OCI-LY3 (cell line): ENCODE results near the gene RAB37.

Experiments used
- H2AFZ ChIP-seq: fragments of 200-600, 300-600 bp; shearing (Covaris generic); 2 replicates; pipeline ENCODE4 v1.6.0; 2014; ENCODE audit warnings: antibody characterized with exemption, low read depth, low read length
- H3K27ac ChIP-seq: fragments of 200-600, 300-600 bp; sonication (generic); 2 replicates; pipeline ENCODE4 v1.5.1; 2014; ENCODE audit warnings: mild to moderate bottlenecking, low read length, moderate library complexity, mixed read lengths
- H3K27me3 ChIP-seq: fragments of 200-600, 300-600 bp; sonication (generic); 2 replicates; pipeline ENCODE4 v1.6.1; 2014; ENCODE audit warnings: low read depth, low read length, mixed read lengths
- H3K36me3 ChIP-seq: fragments of 200-600, 300-600 bp; sonication (generic); replicated peaks from 2 replicates; pipeline ENCODE3; 2014; ENCODE audit warnings: low read depth, low read length, mixed read lengths
- H3K4me1 ChIP-seq: fragments of 300-600, 200-600 bp; sonication (generic); 2 replicates; pipeline ENCODE4 v1.6.1; 2014; ENCODE audit warnings: low read length, mixed read lengths
- H3K4me2 ChIP-seq: fragments of 200-600, 300-600 bp; sonication (generic); 2 replicates; pipeline ENCODE4 v1.6.1; 2014; ENCODE audit warnings: low read length, mixed read lengths
- H3K4me3 ChIP-seq: fragments of 300-600, 200-600 bp; sonication (generic); 2 replicates; pipeline ENCODE4 v1.5.1; 2014; ENCODE audit warnings: antibody characterized with exemption, mild to moderate bottlenecking, low read length, moderate library complexity
- H3K79me2 ChIP-seq: fragments of 300-600, 200-600 bp; shearing (Covaris generic); 2 replicates; pipeline ENCODE4 v1.6.1; 2014; ENCODE audit warnings: mild to moderate bottlenecking, low read length, mixed read lengths
- H3K9ac ChIP-seq: fragments of 300-600, 200-600 bp; shearing (Covaris generic); 2 replicates; pipeline ENCODE4 v1.6.0; 2014; ENCODE audit warnings: mild to moderate bottlenecking, low read length, moderate library complexity
- H3K9me3 ChIP-seq: fragments of 200-600, 300-600 bp; shearing (Covaris generic); 2 replicates; pipeline ENCODE4 v1.6.1; 2014; ENCODE audit warnings: low read length, mixed read lengths; ENCODE audit not compliant: insufficient read depth
- H4K20me1 ChIP-seq: fragments of 200-600, 300-600 bp; sonication (generic); 2 replicates; pipeline ENCODE4 v1.6.1; 2016; ENCODE audit warnings: low read length, mixed read lengths; ENCODE audit not compliant: insufficient read depth
- CTCF ChIP-seq: fragments of 200-600, 300-600 bp; sonication (generic); IDR thresholded peaks from 2 replicates; pipeline ENCODE4 v1.5.1; 2014; ENCODE audit warnings: antibody characterized with exemption, low read length, low read depth
- EZH2phosphoT487 ChIP-seq: fragments of 200-600 bp; shearing (Covaris generic); IDR thresholded peaks from 2 replicates; pipeline ENCODE4 v1.6.1; 2018; ENCODE audit warnings: antibody characterized with exemption, mixed run types, low read depth

Gene RAB37

DNA sequence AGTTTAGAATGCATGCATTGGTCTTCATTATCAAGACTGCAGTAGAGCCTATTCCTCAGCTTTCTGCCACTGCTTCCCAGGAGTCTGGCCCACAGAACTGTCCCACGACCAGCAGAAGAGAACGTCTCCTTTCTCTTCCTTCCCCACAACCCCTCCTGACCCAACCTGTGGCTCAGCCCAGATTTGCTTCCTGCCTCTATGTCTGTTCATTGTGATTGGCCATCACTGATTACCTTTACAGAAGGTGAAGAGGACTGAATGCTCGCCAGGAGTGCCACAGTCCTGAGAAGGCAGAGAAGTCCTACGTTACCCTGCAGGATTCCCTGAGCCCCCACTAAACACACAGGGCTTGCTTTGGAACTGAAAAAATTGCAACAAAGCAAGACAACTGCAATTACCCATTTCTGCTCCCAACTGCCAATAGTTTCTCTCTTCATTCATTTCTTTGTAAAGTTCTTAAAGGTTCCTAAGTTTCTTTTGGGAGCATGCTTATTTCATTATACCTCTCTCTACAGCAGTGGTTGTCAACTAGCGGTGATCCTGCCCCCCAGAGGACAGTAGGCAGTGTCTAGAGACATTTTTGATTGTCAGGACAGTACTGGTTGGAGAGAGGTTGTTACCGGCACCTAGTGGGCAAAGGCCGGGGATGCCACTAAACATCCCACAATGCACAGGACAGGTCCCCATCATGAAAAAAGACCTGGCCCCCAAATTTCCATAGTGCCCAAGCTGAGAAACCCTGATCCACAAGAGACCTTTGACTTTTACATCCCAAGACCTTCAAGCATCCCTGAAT lies 43.6 kb downstream of the RAB37 start:
- Histone ChIP-seq H3K9ac (no peak overlapping the region), H3K4me3 (no peak overlapping the region), H3K9me3 (no peaks in the 10 kb centered on the region), H3K27me3 (no peaks in the 10 kb centered on the region), H3K4me1 (peaks cover 24% of the 10 kb centered on the region), H2AFZ (no peak overlapping the region), H3K4me2 (0 out of 2 replicates have a peak overlapping the region, but pooled peaks have one; percentile 42), H3K36me3 (no peaks in the 10 kb centered on the region), H3K79me2 (peaks cover 14% of the 10 kb centered on the region), H3K27ac (no peak overlapping the region), H4K20me1 (no peaks in the 10 kb centered on the region)
- TF ChIP-seq EZH2phosphoT487 (no peak), CTCF (peak; percentile 68)

- Histone ChIP-seq H3K4me3 (no peak overlapping the region), H3K36me3 (no peaks in the 10 kb centered on the region)
Measured at GRCh38 chr17:74782571-74782970, 45.5 kb downstream of the RAB37 start.

DNA sequence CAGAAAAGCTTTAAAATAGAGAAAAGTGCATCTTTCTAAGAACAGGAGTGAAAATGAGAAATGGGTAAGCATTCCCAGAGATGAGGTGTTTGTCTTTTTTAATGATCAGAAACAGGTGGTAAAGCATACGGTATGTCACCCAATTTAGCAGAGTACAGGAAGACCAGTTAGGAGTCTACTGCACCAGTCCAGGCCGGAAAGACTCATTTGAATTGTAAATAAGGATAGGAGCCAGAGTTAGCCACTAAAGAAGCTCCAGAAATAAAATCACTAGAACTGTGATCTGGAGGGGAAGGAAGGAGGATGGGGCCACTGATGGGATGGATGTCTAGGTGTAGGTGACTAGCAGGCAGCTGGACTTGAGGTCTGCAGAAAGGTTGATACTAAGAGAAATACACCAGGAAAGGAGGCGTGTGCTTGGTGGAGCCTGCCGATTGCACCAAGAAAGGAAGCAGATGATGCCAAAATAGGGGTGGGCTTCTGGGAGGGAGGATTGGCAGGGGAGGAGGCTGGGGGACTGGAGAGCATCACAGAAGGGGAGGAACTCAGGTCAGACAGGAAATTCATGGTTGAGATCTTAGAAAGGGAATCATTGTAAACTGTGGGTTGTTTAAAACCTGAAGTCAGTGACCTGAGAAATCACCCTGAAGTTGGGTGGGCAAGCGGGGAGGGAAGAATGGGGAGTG lies 47.2 kb downstream of the RAB37 start:
- no peak overlapping the region for H3K4me2 ChIP-seq
- H3K36me3 ChIP-seq = no peaks in the 10 kb centered on the region
- H3K4me1 ChIP-seq = peaks cover 15% of the 10 kb centered on the region
- no peak overlapping the region for H3K9ac ChIP-seq
- no peaks in the 10 kb centered on the region for H3K79me2 ChIP-seq
- no peaks in the 10 kb centered on the region for H3K27me3 ChIP-seq
- H3K4me3 ChIP-seq = no peak overlapping the region
- TF ChIP-seq EZH2phosphoT487 = no peak
- no peak for TF ChIP-seq CTCF
- no peak overlapping the region for H2AFZ ChIP-seq
- H3K9me3 ChIP-seq = no peaks in the 10 kb centered on the region
- H3K27ac ChIP-seq = no peak overlapping the region
- no peaks in the 10 kb centered on the region for H4K20me1 ChIP-seq

More at GRCh38 chr17:74782571-74782970, 45.5 kb downstream of the RAB37 start:
- no peak overlapping the region for H3K4me2 ChIP-seq
- no peaks in the 10 kb centered on the region for H3K79me2 ChIP-seq
- H3K9ac ChIP-seq = no peak overlapping the region
- peaks cover 18% of the 10 kb centered on the region for H3K4me1 ChIP-seq
- no peak overlapping the region for H3K27ac ChIP-seq
- no peak overlapping the region for H2AFZ ChIP-seq
- no peak for TF ChIP-seq EZH2phosphoT487
- TF ChIP-seq CTCF = no peak
- H3K9me3 ChIP-seq = no peaks in the 10 kb centered on the region
- no peaks in the 10 kb centered on the region for H4K20me1 ChIP-seq
- no peaks in the 10 kb centered on the region for H3K27me3 ChIP-seq
